G401.6 (cell line): ENCODE measurements around the gene SPTLC3.

Experiments
- FAIRE-seq: peaks from 2 replicates; lab custom pipeline; 2012; peaks lifted over from hg19 to GRCh38; lab: Jason Lieb, UNC

Gene SPTLC3

GRCh38 chr20:13034115-13034514, 25.3 kb downstream of the SPTLC3 start:
- FAIRE-seq: no peak

GRCh38 chr20:13034936-13035335, 26.2 kb downstream of the SPTLC3 start:
- FAIRE-seq: no peak

GRCh38 chr20:13035399-13036152, 26.8 kb downstream of the SPTLC3 start:
- FAIRE-seq: no peak

- FAIRE-seq: no peak
Measured at GRCh38 chr20:13037727-13038126, 29.0 kb downstream of the SPTLC3 start.

GRCh38 chr20:13041574-13042457, 33.0 kb downstream of the SPTLC3 start:
- FAIRE-seq: no peak

GRCh38 chr20:13042458-13042794, 33.7 kb downstream of the SPTLC3 start:
- FAIRE-seq: no peak

GRCh38 chr20:13046409-13046808, 37.6 kb downstream of the SPTLC3 start:
- no peak for FAIRE-seq

- no peak for FAIRE-seq
Measured at GRCh38 chr20:13054011-13054410, 45.2 kb downstream of the SPTLC3 start.

- FAIRE-seq: no peak
Measured at GRCh38 chr20:13058666-13059389, 50.1 kb downstream of the SPTLC3 start.

GRCh38 chr20:13059398-13060136, 50.8 kb downstream of the SPTLC3 start:
- no peak for FAIRE-seq

GRCh38 chr20:13060327-13060726, 51.6 kb downstream of the SPTLC3 start:
- no peak for FAIRE-seq

- FAIRE-seq: no peak
Measured at GRCh38 chr20:13061381-13061780, 52.6 kb downstream of the SPTLC3 start.

- FAIRE-seq: no peak
Measured at GRCh38 chr20:13062789-13063188, 54.0 kb downstream of the SPTLC3 start.

- no peak for FAIRE-seq
Measured at GRCh38 chr20:13068336-13068735, 59.6 kb downstream of the SPTLC3 start.

- FAIRE-seq: no peak
Measured at GRCh38 chr20:13081877-13082276, 73.1 kb downstream of the SPTLC3 start.

- FAIRE-seq: no peak
Measured at GRCh38 chr20:13082378-13082777, 73.6 kb downstream of the SPTLC3 start.

- FAIRE-seq: no peak
Measured at GRCh38 chr20:13085275-13085674, 76.5 kb downstream of the SPTLC3 start.

- no peak for FAIRE-seq
Measured at GRCh38 chr20:13089950-13090469, 81.2 kb downstream of the SPTLC3 start.

- FAIRE-seq: no peak
Measured at GRCh38 chr20:13092111-13092510, 83.3 kb downstream of the SPTLC3 start.

GRCh38 chr20:13094976-13095375, 86.2 kb downstream of the SPTLC3 start:
- no peak for FAIRE-seq

- no peak for FAIRE-seq
Measured at GRCh38 chr20:13098720-13099355, 90.1 kb downstream of the SPTLC3 start.
